K562 (cell line): ENCODE data around the gene CPLANE2. TPM values are rescaled to one million over a fixed set of nuclear protein-coding genes. Genes with fewer than 3 reads are reported as not detected.

Experiments used
- ATAC-seq: fragments of 200-7000 bp; cut with Tn5 transposase; 3 replicates; pipeline ENCODE4 v1.9.1; 2020; ENCODE audit warnings: moderate library complexity
- BruUV-seq: library from RNA; stranded (reverse); fragments of 400-500 nt; replicated peaks from 2 replicates; lab custom pipeline; 2021; lab: Mats Ljungman, UMichigan
- CTCF ChIA-PET: fragments of 300-600 bp; formaldehyde crosslinking; extraction: SDS; loops from one replicate; lab custom pipeline; 2021; ENCODE audit warnings: low intra/inter-chr PET ratio; lab: Yijun Ruan, JAX
- POLR2A ChIA-PET: fragments of 300-600, 350-650 bp; sonication (Branson Sonifier 250); formaldehyde crosslinking; extraction: SDS; loops from one replicate; lab custom pipeline; 2021; ENCODE audit warnings: antibody characterized with exemption, inconsistent platforms; lab: Yijun Ruan, JAX
- DNase-seq, 4 experiments: peaks; one replicate each; pipeline versions ENCODE4 v3.0.0 to v3.0.0-alpha.2; 2011 to 2018; ENCODE audit warnings: low spot score in 3 of 4, mixed read lengths in 3 of 4; ENCODE audit errors: extremely low read depth in 1 of 4
- FAIRE-seq: peaks from 2 replicates; lab custom pipeline; 2011; peaks lifted over from hg19 to GRCh38; lab: Jason Lieb, UNC
- H2AFZ ChIP-seq: 2 replicates; pipeline ENCODE4 v1.6.0; 2011; ENCODE audit warnings: low read depth, low read length, control low read depth, inconsistent platforms
- H3K27ac ChIP-seq: fragments of 200-600 bp; 3 replicates; pipeline ENCODE4 v1.8.0; 2011; ENCODE audit warnings: low read depth, mild to moderate bottlenecking, control low read depth, inconsistent platforms, low read length, moderate library complexity, mixed read lengths; ENCODE audit errors: extremely low read depth
- H3K27me3 ChIP-seq, 2 experiments: fragments of 300-600 bp in 1 of 2; 2 replicates in 1 of 2; 3 replicates in 1 of 2; pipeline versions ENCODE4 v1.6.0 to v1.8.0; 2011; ENCODE audit warnings: inconsistent platforms in 2 of 2, low read length in 2 of 2, mild to moderate bottlenecking in 1 of 2, mixed read lengths in 1 of 2, moderate library complexity in 1 of 2; ENCODE audit not compliant: control insufficient read depth in 2 of 2, insufficient read depth in 2 of 2
- H3K36me3 ChIP-seq: fragments of 300-600 bp; 3 replicates; pipeline ENCODE4 v1.8.0; 2011; ENCODE audit warnings: mild to moderate bottlenecking, low read length, inconsistent platforms; ENCODE audit not compliant: control insufficient read depth, insufficient read depth
- H3K4me1 ChIP-seq, 2 experiments: fragments of 200-600 bp in 1 of 2; replicated peaks in 1 of 2; 2 replicates in 1 of 2; 3 replicates in 1 of 2; pipeline versions ENCODE4 v1.5.1 to v1.8.0; 2011; ENCODE audit warnings: inconsistent platforms in 2 of 2, low read length in 2 of 2, mild to moderate bottlenecking in 1 of 2, mixed read lengths in 1 of 2, moderate library complexity in 1 of 2; ENCODE audit not compliant: control insufficient read depth in 2 of 2, insufficient read depth in 2 of 2
- H3K4me2 ChIP-seq: 2 replicates; pipeline ENCODE4 v1.6.1; 2011; ENCODE audit warnings: low read length, control low read depth, inconsistent platforms, mixed read lengths; ENCODE audit not compliant: insufficient read depth
- H3K4me3 ChIP-seq: fragments of 200-600 bp; sonication (generic), shearing (Covaris generic); 2 replicates; pipeline ENCODE4 v1.5.1; 2016; ENCODE audit warnings: control low read depth, inconsistent platforms
- H3K79me2 ChIP-seq: fragments of 200-600 bp; 3 replicates; pipeline ENCODE4 v1.8.0; 2011; ENCODE audit warnings: low read length, inconsistent platforms; ENCODE audit not compliant: control insufficient read depth, insufficient read depth
- H3K9ac ChIP-seq, 2 experiments: 2 replicates each; pipeline versions ENCODE4 v1.6.0 to v1.6.1; 2011; ENCODE audit warnings: low read depth in 2 of 2, low read length in 2 of 2, control low read depth in 1 of 2, inconsistent platforms in 1 of 2, mild to moderate bottlenecking in 1 of 2, mixed read lengths in 1 of 2; ENCODE audit not compliant: insufficient read depth in 1 of 2
- H3K9me1 ChIP-seq: one replicate; pipeline ENCODE4 v1.6.0; 2011; ENCODE audit warnings: inconsistent platforms, mild to moderate bottlenecking, low read length, moderate library complexity; ENCODE audit not compliant: control insufficient read depth, insufficient read depth
- H3K9me3 ChIP-seq: replicated peaks from 2 replicates; pipeline ENCODE4 v1.5.1; 2011; ENCODE audit warnings: low read depth, low read length, inconsistent platforms; ENCODE audit not compliant: control insufficient read depth, insufficient read depth
- H4K20me1 ChIP-seq: replicated peaks from 2 replicates; pipeline ENCODE4 v1.6.1; 2011; ENCODE audit warnings: low read length, inconsistent platforms, mixed read lengths; ENCODE audit not compliant: control insufficient read depth, insufficient read depth
- CREM ChIP-seq: IDR thresholded peaks from 2 replicates; pipeline ENCODE4 v1.6.1; 2014; ENCODE audit warnings: antibody characterized with exemption, low read depth
- DDX20 ChIP-seq: fragments of 450-650 bp; IDR thresholded peaks from 2 replicates; pipeline ENCODE4 v1.6.1; 2016; ENCODE audit warnings: missing genetic modification characterization, low read depth, mild to moderate bottlenecking, missing compliant biosample characterization, moderate library complexity
- ELF2 ChIP-seq: fragments of 250-450 bp; sonication (Bioruptor Pico); IDR thresholded peaks from 2 replicates; pipeline ENCODE4 v1.5.0; 2021; ENCODE audit warnings: mild to moderate bottlenecking
- FUS ChIP-seq: fragments of 200-400 bp; formaldehyde crosslinking; optimal IDR thresholded peaks from 2 replicates; pipeline ENCODE3; 2017; ENCODE audit warnings: low read depth, low read length
- HMG20B ChIP-seq: fragments of 250-450 bp; sonication (Bioruptor Pico); IDR thresholded peaks from 2 replicates; pipeline ENCODE4 v1.5.0; 2021; ENCODE audit warnings: mild to moderate bottlenecking
- MAZ ChIP-seq, 2 experiments: fragments of 450-650 bp in 1 of 2; sonication (generic) in 1 of 2; formaldehyde crosslinking; IDR thresholded peaks in 1 of 2; conservative IDR thresholded peaks in 1 of 2; 2 replicates each; pipeline versions ENCODE4 v1.4.0 to v1.5.0; 2020; ENCODE audit warnings: mild to moderate bottlenecking in 1 of 2, missing genetic modification reagents in 1 of 2
- PRPF4 ChIP-seq: fragments of 200-400 bp; formaldehyde crosslinking; IDR thresholded peaks from one replicate; pipeline ENCODE4 v1.6.1; 2017; ENCODE audit warnings: low read length, low read depth, mild to moderate bottlenecking; ENCODE audit not compliant: insufficient read depth, poor library complexity, severe bottlenecking
- RBM22 ChIP-seq: fragments of 200-400 bp; formaldehyde crosslinking; IDR thresholded peaks from 2 replicates; pipeline ENCODE4 v1.6.1; 2018; ENCODE audit warnings: low read length, low read depth; ENCODE audit not compliant: poor library complexity, severe bottlenecking
- SNIP1 ChIP-seq: fragments of 450-650 bp; IDR thresholded peaks from 2 replicates; pipeline ENCODE4 v1.7.1; 2017; ENCODE audit warnings: low read depth, mild to moderate bottlenecking
- TFAP4 ChIP-seq: sonication (generic); formaldehyde crosslinking; IDR thresholded peaks from 2 replicates; pipeline ENCODE4 v1.8.0; 2022; ENCODE audit warnings: missing genetic modification reagents, mild to moderate bottlenecking, moderate library complexity, borderline replicate concordance
- ZKSCAN1 ChIP-seq: fragments of 150-350 bp; IDR thresholded peaks from 2 replicates; pipeline ENCODE4 v1.6.1; 2016; ENCODE audit warnings: low read depth, low read length
- ZNF324 ChIP-seq: fragments of 250-450 bp; sonication (Bioruptor Pico); IDR thresholded peaks from 2 replicates; pipeline ENCODE4 v1.4.0; 2020; ENCODE audit warnings: mild to moderate bottlenecking
- ZNF583 ChIP-seq: fragments of 250-450 bp; sonication (Bioruptor Pico); IDR thresholded peaks from 2 replicates; pipeline ENCODE4 v1.4.0; 2020
- ZNF77 ChIP-seq: fragments of 250-450 bp; sonication (Bioruptor Pico); IDR thresholded peaks from 2 replicates; pipeline ENCODE4 v1.5.0; 2020
- ZNF79 ChIP-seq: fragments of 250-450 bp; sonication (Bioruptor Pico); IDR thresholded peaks from 2 replicates; pipeline ENCODE4 v1.4.0; 2020; ENCODE audit warnings: low read depth, mild to moderate bottlenecking, moderate library complexity
- WGBS: fragments of 100-300 bp; shearing (Covaris generic); methylation state at CpG from one replicate; pipeline ENCODE4 v1.1.6; 2016; ENCODE audit warnings: low coverage, mixed read lengths; ENCODE audit not compliant: insufficient coverage; ENCODE audit errors: missing lambda C conversion rate; 5-methylcytosine and 5-hydroxymethylcytosine counted together
- in situ Hi-C: fragments of 300-500 bp; cut with MboI; formaldehyde crosslinking; loops from 4 replicates; pipeline ENCODE4 v1.15.0; 2018; ENCODE audit warnings: inconsistent platforms, mixed read lengths
- intact Hi-C: fragments of 100-400 bp; cut with micrococcal nuclease; formaldehyde crosslinking; loops from 2 replicates; pipeline ENCODE4 v1.14.2; 2022
- polyA plus RNA-seq, 8 experiments: library from polyadenylated mRNA; depleted of rRNA in 4 of 8; stranded (reverse) in 5 of 8; unstranded in 3 of 8; fragments of >200 nt; fragmentation: Nextera tagmentation in 2 of 8; fragmentation: Illumina TruSeq in 1 of 8; extraction: Ambion mirVana in 2 of 8; extraction: Trizol in 1 of 8; gene quantifications; 2 replicates each; pipeline versions ENCODE4 v1.2.1 to v1.2.3, GENCODE V29; 2011 to 2014; ENCODE audit warnings: inconsistent platforms in 1 of 8, missing spikeins in 1 of 8
- total RNA-seq, 7 experiments: library from RNA; depleted of rRNA in 6 of 7; stranded (reverse); fragments of >200 nt in 6 of 7; fragmentation: Illumina TruSeq in 2 of 7; extraction: Trizol in 2 of 7; gene quantifications; 2 replicates each; pipeline versions ENCODE4 v1.2.1 to v1.2.3, GENCODE V29; 2011 to 2021; ENCODE audit warnings: low replicate concordance in 1 of 7
- TF ChIP-seq, protein P1 (sequence below): sonication (generic); formaldehyde crosslinking; IDR thresholded peaks from 2 replicates; pipeline ENCODE4 v1.8.1; 2023; ENCODE audit warnings: mild to moderate bottlenecking, missing genetic modification reagents

The CPLANE2 gene
- total and polyA plus RNA-seq, 9 of the 15 experiments (the other 6 are each of a cell fraction or from before 2014, with no cell fraction given): 0.17 to 20.9 (median 8.1) TPM

GRCh38 chr1:16189003-16189402 lies 48.0 kb downstream of the CPLANE2 start (continued):
- no peak for TF ChIP-seq ZNF77

- Histone ChIP-seq H2AFZ (peak overlapping the region; percentile 34), H3K4me2 (no peak overlapping the region), H4K20me1 (no peaks in the 10 kb centered on the region), H3K36me3 (no peaks in the 10 kb centered on the region), H3K27me3 (no peaks in the 10 kb centered on the region), H3K4me1 (peaks cover 6 to 28% of the 10 kb centered on the region in 2 experiments; a peak in 4 of 5 replicates), H3K9me3 (no peaks in the 10 kb centered on the region), H3K9me1 (no peaks in the 10 kb centered on the region), H3K4me3 (no peak overlapping the region), H3K27ac (no peak overlapping the region), H3K9ac (peak overlapping the region in 1 of 2 experiments; percentile 62; a peak in 1 of 4 replicates), H3K79me2 (no peaks in the 10 kb centered on the region)
- peak; percentile 88 for FAIRE-seq
- in situ Hi-C loops: loop anchor here (5.0 kb wide), 1 partner anchor 106 kb away; no protein-coding TSS in a partner anchor
- intact Hi-C loops: loop anchor here (1.0 to 2.0 kb wide), 3 partner anchors 106 to 179 kb away; no protein-coding TSS in a partner anchor
- 9% methylated on average over 15 of the region's 15 CpGs for WGBS
- CTCF ChIA-PET: interaction anchor here (1.8 to 7.5 kb wide), 4 partner anchors 57 to 178 kb away, joined by 8 to 208 read pairs (median 12); partner anchors contain the start of gene FAM131C
- peak; percentile 88 to 95 (median 92) for DNase-seq
- BruUV-seq: no TSS peak
- POLR2A ChIA-PET: no interaction called here
- ATAC-seq: peak; percentile 94
- TF ChIP-seq HMG20B (CRISPR knock-in tag) (no peak), CREM (peak; percentile 57; the same call in 1 of the 2 replicates), FUS (no peak), ZNF583 (CRISPR knock-in tag) (no peak), ZKSCAN1 (peak; percentile 86), ZNF324 (no peak), RBM22 (no peak), MAZ (CRISPR knock-in tag; conservative IDR thresholded peaks at IDR 0.05 in 1 of 2, IDR thresholded peaks at IDR 0.05 in 1 of 2) (peak; percentile 62 to 91; a peak in 3 of 4 replicates), SNIP1 (no peak), ZNF79 (CRISPR knock-in tag) (no peak), DDX20 (tag) (no peak), ELF2 (CRISPR knock-in tag) (no peak), PRPF4 (no peak), TFAP4 (CRISPR knock-in tag) (peak; percentile 66; the same call in 1 of the 2 replicates)
- TF ChIP-seq, protein P1, sequence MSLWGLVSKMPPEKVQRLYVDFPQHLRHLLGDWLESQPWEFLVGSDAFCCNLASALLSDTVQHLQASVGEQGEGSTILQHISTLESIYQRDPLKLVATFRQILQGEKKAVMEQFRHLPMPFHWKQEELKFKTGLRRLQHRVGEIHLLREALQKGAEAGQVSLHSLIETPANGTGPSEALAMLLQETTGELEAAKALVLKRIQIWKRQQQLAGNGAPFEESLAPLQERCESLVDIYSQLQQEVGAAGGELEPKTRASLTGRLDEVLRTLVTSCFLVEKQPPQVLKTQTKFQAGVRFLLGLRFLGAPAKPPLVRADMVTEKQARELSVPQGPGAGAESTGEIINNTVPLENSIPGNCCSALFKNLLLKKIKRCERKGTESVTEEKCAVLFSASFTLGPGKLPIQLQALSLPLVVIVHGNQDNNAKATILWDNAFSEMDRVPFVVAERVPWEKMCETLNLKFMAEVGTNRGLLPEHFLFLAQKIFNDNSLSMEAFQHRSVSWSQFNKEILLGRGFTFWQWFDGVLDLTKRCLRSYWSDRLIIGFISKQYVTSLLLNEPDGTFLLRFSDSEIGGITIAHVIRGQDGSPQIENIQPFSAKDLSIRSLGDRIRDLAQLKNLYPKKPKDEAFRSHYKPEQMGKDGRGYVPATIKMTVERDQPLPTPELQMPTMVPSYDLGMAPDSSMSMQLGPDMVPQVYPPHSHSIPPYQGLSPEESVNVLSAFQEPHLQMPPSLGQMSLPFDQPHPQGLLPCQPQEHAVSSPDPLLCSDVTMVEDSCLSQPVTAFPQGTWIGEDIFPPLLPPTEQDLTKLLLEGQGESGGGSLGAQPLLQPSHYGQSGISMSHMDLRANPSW (CRISPR knock-in tag): no peak
These were observed 49.1 kb downstream of the CPLANE2 start for GRCh38 chr1:16187748-16188401.
